ENCODE data around the gene USP48.

USP48 gene

GRCh38 chr1:21751281-21751680 lies 31.7 kb downstream of the USP48 start:
- TF ChIP-seq CTCF (conservative IDR thresholded peaks at IDR 0.05): no peak
- H3K27ac ChIP-seq: no peak overlapping the region

- H3K27ac ChIP-seq: no peak overlapping the region
- no peak for TF ChIP-seq CTCF (conservative IDR thresholded peaks at IDR 0.05)
Measured at GRCh38 chr1:21750841-21751240, 32.1 kb downstream of the USP48 start.

- H3K27ac ChIP-seq: no peak overlapping the region
- TF ChIP-seq CTCF (conservative IDR thresholded peaks at IDR 0.05): no peak
Measured at GRCh38 chr1:21749859-21750468, 33.0 kb downstream of the USP48 start.

GRCh38 chr1:21749109-21749508 lies 33.8 kb downstream of the USP48 start:
- H3K27ac ChIP-seq: no peak overlapping the region
- TF ChIP-seq CTCF (conservative IDR thresholded peaks at IDR 0.05): no peak

- no peak for TF ChIP-seq CTCF (conservative IDR thresholded peaks at IDR 0.05)
- no peak overlapping the region for H3K27ac ChIP-seq
Measured at GRCh38 chr1:21743476-21743875, 39.5 kb downstream of the USP48 start.

- H3K27ac ChIP-seq: no peak overlapping the region
- no peak for TF ChIP-seq CTCF (conservative IDR thresholded peaks at IDR 0.05)
Measured at GRCh38 chr1:21742578-21742977, 40.4 kb downstream of the USP48 start.

- H3K27ac ChIP-seq: no peak overlapping the region
- no peak for TF ChIP-seq CTCF (conservative IDR thresholded peaks at IDR 0.05)
Measured at GRCh38 chr1:21741206-21741605, 41.7 kb downstream of the USP48 start.

Data from VCaP (cell line).